Measurements from ENCODE around the gene SYN1.
A peak's percentile ranks its signal among the peaks of the same experiment; 100 is the strongest.

GRCh38 chrX:47540754-47541538 is 78.7 kb downstream of the SYN1 start:
- TF ChIP-seq, protein P1, sequence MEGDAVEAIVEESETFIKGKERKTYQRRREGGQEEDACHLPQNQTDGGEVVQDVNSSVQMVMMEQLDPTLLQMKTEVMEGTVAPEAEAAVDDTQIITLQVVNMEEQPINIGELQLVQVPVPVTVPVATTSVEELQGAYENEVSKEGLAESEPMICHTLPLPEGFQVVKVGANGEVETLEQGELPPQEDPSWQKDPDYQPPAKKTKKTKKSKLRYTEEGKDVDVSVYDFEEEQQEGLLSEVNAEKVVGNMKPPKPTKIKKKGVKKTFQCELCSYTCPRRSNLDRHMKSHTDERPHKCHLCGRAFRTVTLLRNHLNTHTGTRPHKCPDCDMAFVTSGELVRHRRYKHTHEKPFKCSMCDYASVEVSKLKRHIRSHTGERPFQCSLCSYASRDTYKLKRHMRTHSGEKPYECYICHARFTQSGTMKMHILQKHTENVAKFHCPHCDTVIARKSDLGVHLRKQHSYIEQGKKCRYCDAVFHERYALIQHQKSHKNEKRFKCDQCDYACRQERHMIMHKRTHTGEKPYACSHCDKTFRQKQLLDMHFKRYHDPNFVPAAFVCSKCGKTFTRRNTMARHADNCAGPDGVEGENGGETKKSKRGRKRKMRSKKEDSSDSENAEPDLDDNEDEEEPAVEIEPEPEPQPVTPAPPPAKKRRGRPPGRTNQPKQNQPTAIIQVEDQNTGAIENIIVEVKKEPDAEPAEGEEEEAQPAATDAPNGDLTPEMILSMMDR (IDR thresholded peaks at IDR 0.05), result peak in 5 of 6 experiments; percentile 47 to 64 (median 60)
- no peak for TF ChIP-seq POLR2A (IDR thresholded peaks at IDR 0.05)
